Choroid plexus epithelial cell (primary cell): ENCODE measurements around the gene CAPN12.

ENCODE experiments used
- DNase-seq: peaks from one replicate; pipeline ENCODE4 v3.0.0-alpha.2; 2010; ENCODE audit warnings: low read depth
- H3K4me3 ChIP-seq: 2 replicates; pipeline ENCODE4 v1.5.1; 2011; ENCODE audit warnings: low read depth, mild to moderate bottlenecking, control low read depth, low read length, moderate library complexity
- TF ChIP-seq, protein P1 (sequence below): conservative IDR thresholded peaks from 2 replicates; pipeline ENCODE4 v1.5.1; 2011; ENCODE audit warnings: low read depth, mild to moderate bottlenecking, control low read depth, inconsistent platforms, low read length, moderate library complexity

Gene CAPN12

DNA sequence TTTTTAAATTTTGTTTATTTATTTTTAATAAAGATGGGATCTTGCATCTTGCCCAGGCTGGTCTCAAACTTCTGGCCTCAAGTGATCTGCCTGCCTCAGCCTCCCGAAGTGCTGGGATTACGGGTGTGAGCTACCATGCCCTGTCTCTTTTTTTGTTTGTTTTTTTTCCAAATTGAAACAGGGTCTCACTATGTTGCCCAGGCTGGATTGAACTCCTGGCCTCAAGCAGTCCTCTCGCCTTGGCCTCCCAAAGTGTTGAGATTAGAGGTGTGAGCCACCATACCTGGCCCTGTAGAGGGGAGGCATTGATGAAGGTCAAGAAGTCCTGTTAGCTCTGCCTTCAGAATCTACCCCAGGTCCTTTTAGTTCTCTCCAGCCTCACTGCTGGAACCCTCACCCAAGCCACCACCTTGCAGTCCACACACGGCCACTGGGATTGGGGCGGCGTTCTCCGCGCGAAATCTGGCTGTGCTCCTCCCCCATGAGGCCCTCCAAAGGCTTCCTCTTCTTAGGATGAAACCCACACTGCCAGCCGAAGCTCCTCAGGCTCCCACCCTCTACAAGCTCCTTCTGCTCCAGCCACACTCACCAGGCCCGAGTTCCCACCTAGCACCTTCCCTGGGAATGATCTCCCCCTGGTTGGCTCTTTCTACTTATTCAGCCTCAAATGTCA is 61.9 kb downstream of the CAPN12 start:
- DNase-seq: no peak
- TF ChIP-seq, protein P1, sequence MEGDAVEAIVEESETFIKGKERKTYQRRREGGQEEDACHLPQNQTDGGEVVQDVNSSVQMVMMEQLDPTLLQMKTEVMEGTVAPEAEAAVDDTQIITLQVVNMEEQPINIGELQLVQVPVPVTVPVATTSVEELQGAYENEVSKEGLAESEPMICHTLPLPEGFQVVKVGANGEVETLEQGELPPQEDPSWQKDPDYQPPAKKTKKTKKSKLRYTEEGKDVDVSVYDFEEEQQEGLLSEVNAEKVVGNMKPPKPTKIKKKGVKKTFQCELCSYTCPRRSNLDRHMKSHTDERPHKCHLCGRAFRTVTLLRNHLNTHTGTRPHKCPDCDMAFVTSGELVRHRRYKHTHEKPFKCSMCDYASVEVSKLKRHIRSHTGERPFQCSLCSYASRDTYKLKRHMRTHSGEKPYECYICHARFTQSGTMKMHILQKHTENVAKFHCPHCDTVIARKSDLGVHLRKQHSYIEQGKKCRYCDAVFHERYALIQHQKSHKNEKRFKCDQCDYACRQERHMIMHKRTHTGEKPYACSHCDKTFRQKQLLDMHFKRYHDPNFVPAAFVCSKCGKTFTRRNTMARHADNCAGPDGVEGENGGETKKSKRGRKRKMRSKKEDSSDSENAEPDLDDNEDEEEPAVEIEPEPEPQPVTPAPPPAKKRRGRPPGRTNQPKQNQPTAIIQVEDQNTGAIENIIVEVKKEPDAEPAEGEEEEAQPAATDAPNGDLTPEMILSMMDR: no peak

More for the DNA sequence above, 61.9 kb downstream of the CAPN12 start:
- no peak overlapping the region for H3K4me3 ChIP-seq
